SK-MEL-5 (cell line): ENCODE data around the gene C3orf70. TPM values are rescaled to one million over a fixed set of nuclear protein-coding genes. Genes with fewer than 3 reads are reported as not detected.
"Not testable (repeated sequence)": the region's sequence is repeated elsewhere in the genome, so short reads cannot be mapped to it uniquely, and the experiment has no call there.

ENCODE experiments used
- DNase-seq: peaks from one replicate; pipeline ENCODE4 v3.0.0-alpha.2; 2016; ENCODE audit warnings: low read depth, low spot score
- in situ Hi-C: cut with HindIII; loops from 2 replicates; pipeline ENCODE4 v1.10.0; 2016; ENCODE audit warnings: low sequenced_read_pairs, high pct_unique_total_duplicates, low pct_unique_long_range_greater_than_20kb
- total RNA-seq: library from RNA; depleted of rRNA; stranded (reverse); fragments of >200 nt; shearing (Covaris generic); gene quantifications from 2 replicates; pipeline ENCODE4 v1.2.3, GENCODE V29; 2014

Gene C3orf70
- total RNA-seq, 1 experiment from 2014 or later, result 9.2 TPM

- DNase-seq, result no peak
- in situ Hi-C loops, result no loop called here
Measured at GRCh38 chr3:185153861-185154629, 1.2 kb upstream of the C3orf70 start.

- in situ Hi-C loops, result no loop called here
- DNase-seq, result no peak
Measured at GRCh38 chr3:185153171-185153771, 411 bp upstream of the C3orf70 start.

- in situ Hi-C loops, result no loop called here
- DNase-seq, result no peak
Measured at GRCh38 chr3:185151964-185152409, 873 bp downstream of the C3orf70 start.

- in situ Hi-C loops, result no loop called here
- no peak for DNase-seq
Measured at GRCh38 chr3:185151101-185151963, 1.5 kb downstream of the C3orf70 start.

- peak; percentile 41 for DNase-seq
- in situ Hi-C loops, result no loop called here
Measured at GRCh38 chr3:185150561-185150960, 2.3 kb downstream of the C3orf70 start.

- no peak for DNase-seq
- in situ Hi-C loops, result no loop called here
Measured at GRCh38 chr3:185149591-185149990, 3.3 kb downstream of the C3orf70 start.

- in situ Hi-C loops, result no loop called here
- DNase-seq, result no peak
Measured at GRCh38 chr3:185145511-185145910, 7.3 kb downstream of the C3orf70 start.

- in situ Hi-C loops, result no loop called here
- DNase-seq, result no peak
Measured at GRCh38 chr3:185144784-185145183, 8.1 kb downstream of the C3orf70 start.

GRCh38 chr3:185137821-185138220, 15.0 kb downstream of the C3orf70 start:
- peak; percentile 75 for DNase-seq
- in situ Hi-C loops, result no loop called here

- in situ Hi-C loops, result no loop called here
- no peak for DNase-seq
Measured at GRCh38 chr3:185134509-185134908, 18.4 kb downstream of the C3orf70 start.

- in situ Hi-C loops, result no loop called here
- DNase-seq, result no peak
Measured at GRCh38 chr3:185131602-185132256, 21.1 kb downstream of the C3orf70 start.

GRCh38 chr3:185129083-185129482, 23.8 kb downstream of the C3orf70 start:
- DNase-seq, result no peak
- in situ Hi-C loops, result no loop called here

- no peak for DNase-seq
- in situ Hi-C loops, result no loop called here
Measured at GRCh38 chr3:185126201-185126600, 26.7 kb downstream of the C3orf70 start.

- in situ Hi-C loops, result no loop called here
- DNase-seq, result no peak
Measured at GRCh38 chr3:185120126-185120525, 32.7 kb downstream of the C3orf70 start.

GRCh38 chr3:185115371-185115770, 37.5 kb downstream of the C3orf70 start:
- DNase-seq, result no peak
- in situ Hi-C loops, result no loop called here

- DNase-seq, result no peak
- in situ Hi-C loops, result no loop called here
Measured at GRCh38 chr3:185114756-185115155, 38.1 kb downstream of the C3orf70 start.

GRCh38 chr3:185112186-185112585, 40.7 kb downstream of the C3orf70 start:
- in situ Hi-C loops, result no loop called here
- no peak for DNase-seq

GRCh38 chr3:185109012-185109411, 43.8 kb downstream of the C3orf70 start:
- in situ Hi-C loops, DNase-seq: not testable (repeated sequence)
